IPS DF 4.7 (cell line): ENCODE data around the gene GRAMD1A.
A peak's percentile ranks its signal among the peaks of the same experiment; 100 is the strongest.

Experiments used
- DNase-seq: peaks from one replicate; pipeline ENCODE4 v3.0.0-alpha.2; 2013; ENCODE audit warnings: low spot score; ENCODE audit errors: extremely low read depth

GRAMD1A gene

GRCh38 chr19:35052599-35053190, 52.6 kb downstream of the GRAMD1A start:
- no peak for DNase-seq

- DNase-seq = no peak
Observed at GRCh38 chr19:35053667-35054293, 53.7 kb downstream of the GRAMD1A start.

- DNase-seq = no peak
Observed at GRCh38 chr19:35054626-35055025, 54.5 kb downstream of the GRAMD1A start.

DNA sequence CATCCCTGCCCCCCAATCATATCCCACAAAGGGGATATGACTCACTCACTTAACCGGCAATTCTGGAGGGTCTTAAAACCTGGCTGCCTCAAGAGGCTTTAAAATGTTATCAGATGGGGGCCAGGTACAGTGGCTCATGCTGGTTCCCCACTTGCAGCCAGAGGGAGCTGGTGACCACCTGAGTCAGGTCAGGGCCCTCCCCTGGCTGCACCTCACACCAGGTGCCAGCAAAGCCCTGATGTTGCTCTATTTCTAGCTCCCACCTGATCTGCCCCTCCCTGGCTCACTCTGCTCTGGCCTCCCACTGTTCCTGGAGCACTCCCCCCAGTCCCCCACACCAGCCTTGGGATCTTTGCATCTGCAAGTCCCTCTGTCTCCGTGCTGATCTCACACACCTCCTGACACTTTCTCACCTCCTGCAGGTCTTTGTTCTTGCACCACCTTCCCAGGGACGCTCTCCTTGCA, 55.6 kb downstream of the GRAMD1A start:
- DNase-seq = no peak

DNA sequence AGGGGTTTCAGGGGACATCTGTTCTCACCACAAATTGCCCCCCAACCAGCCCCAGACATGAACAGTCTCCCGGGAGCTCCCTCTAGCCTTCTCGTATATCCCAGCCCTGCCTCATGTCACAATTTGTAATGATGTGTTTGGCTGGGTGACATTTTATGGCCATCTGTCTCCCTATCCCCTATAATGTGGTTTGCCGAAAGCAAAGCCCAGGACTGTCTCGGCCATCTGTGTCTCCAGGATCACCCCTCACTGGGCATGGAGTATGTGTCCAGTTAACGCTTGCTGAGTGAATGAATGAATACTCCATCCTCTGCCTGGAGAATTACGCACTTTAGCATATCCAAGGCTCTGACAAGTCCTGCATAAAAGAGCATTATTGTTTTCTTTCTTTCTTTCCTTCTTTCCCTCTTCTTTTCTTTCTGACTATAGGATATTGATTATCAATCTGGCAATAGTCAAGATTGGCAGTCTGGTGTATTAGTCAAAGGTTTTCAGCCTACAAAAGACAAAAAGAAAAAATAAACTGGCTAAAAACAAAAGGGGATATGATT, 56.5 kb downstream of the GRAMD1A start:
- no peak for DNase-seq

DNA sequence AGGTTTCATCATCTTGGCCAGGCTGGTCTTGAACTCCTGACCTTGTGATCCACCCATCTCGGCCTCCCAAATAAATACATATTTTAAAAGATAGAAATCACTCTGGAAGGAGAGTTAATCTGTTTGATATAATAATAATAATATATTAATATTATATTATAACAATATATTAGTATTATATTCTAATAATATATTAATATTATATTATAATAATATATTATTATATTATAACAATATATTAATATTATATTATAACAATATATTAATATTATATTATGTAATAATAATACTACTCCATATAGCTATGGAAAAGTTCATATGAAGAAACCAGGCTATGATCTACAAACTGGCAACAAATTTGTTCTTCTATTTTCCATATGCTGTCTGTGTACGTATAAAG, 58.2 kb downstream of the GRAMD1A start:
- DNase-seq = no peak

GRCh38 chr19:35059006-35059798, 59.1 kb downstream of the GRAMD1A start:
- DNase-seq = no peak

DNA sequence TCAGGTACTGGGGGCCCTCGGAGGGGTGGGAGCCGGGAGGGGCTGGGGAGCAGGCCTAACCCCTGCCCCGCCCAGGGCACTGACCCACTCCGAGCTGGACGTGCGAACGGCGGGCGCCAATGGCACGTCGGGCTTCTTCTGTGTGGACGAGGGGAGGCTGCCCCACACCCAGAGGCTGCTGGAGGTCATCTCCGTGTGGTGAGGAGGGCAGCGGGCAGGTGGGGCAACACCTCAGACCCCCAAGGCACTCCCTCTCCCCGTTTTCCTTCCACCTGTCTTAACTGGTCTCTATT, 59.6 kb downstream of the GRAMD1A start:
- DNase-seq = no peak

DNA sequence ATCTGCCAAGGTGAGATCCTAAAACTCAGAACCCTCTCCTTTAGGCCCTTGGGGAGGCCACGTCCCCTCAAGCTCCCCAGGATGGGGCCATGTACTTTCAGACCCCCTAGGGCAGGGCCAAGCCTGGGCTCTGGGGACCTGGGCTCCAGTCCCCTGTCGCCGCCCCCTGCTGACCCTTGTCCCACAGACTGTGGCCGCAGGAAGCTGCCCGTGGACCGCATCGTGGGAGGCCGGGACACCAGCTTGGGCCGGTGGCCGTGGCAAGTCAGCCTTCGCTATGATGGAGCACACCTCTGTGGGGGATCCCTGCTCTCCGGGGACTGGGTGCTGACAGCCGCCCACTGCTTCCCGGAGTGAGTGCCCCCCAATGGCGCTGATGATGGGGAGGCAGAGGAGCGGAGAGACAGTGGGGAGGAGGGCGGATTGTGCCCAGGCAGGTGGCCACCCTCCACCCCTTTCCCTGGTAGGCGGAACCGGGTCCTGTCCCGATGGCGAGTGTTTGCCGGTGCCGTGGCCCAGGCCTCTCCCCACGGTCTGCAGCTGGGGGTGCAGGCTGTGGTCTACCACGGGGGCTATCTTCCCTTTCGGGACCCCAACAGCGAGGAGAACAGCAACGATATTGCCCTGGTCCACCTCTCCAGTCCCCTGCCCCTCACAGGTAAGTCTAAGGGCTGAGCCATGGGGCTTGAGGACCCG, 60.2 kb downstream of the GRAMD1A start:
- no peak for DNase-seq

- no peak for DNase-seq
Observed at GRCh38 chr19:35061583-35062373, 61.7 kb downstream of the GRAMD1A start.

DNA sequence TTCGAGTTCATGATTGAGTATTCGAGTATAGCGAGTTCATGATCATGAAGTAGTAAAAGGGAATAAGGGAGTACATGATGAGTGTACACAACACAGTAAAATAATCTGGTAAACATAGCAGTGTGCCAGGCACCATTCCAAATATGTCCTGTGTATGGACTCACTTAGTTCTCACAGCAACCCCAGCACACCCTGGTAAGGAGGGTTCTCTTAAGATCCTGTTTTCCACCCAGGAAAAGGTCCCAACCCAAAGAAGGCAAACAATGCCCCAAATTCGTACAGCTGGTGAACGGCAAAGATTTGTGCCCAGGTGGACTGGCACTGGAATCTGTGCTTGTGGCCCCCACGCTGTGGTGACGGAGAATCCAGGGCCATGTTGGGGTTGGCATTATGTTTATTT, 62.8 kb downstream of the GRAMD1A start:
- no peak for DNase-seq

- DNase-seq = no peak
Observed at GRCh38 chr19:35063940-35064818, 64.1 kb downstream of the GRAMD1A start.

GRCh38 chr19:35065574-35065973, 65.5 kb downstream of the GRAMD1A start:
- no peak for DNase-seq

DNA sequence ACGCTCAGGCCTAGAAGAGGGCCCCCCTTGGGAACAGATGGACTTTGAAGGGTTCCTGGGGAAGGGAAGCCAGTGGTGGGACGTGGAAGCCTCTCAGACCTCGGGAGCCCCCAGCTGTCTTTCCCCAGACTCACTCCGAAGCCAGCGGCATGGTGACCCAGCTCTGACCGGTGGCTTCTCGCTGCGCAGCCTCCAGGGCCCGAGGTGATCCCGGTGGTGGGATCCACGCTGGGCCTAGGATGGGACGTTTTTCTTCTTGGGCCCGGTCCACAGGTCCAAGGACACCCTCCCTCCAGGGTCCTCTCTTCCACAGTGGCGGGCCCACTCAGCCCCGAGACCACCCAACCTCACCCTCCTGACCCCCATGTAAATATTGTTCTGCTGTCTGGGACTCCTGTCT, 66.0 kb downstream of the GRAMD1A start:
- DNase-seq = no peak

DNA sequence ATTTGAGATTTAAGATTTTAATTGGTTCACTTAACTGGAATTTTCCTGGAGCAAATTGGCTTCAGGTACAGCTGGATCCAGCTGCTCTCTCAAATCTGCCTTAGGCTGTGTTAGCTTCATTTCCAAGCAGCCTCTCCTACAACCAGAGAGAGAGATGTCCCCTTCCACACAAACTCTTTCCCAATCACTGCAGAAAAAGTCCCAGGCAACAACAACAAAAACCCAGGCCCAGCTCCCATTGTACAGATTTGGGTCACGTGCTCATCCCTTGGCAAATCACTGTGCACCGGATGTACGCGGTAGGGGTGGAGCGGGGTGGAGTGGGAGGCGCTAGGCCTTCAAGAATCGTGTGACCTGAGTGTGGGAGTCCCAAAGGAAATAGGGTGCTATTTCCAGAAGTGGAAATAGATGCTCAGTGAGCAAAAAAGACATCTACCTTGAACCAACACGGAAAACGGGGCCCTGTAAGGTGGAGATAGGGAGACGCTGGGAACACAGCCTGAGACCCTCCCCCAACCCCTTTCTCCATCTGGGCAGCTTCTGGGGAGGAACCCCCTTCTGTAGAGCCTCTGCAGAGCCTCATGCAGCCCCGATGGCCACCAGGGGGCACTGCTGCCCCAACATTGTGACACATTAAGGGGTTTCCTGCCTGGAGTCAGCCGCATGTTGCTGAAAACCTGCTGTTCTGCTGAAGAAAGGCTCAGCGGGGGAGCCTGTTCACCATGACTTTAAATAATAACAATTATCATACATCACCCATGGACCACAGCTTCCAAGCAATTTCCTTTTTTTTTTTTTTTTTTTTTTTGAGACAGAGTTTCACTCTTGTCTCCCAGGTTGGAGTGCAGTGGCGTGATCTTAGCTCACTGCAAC, 66.8 kb downstream of the GRAMD1A start:
- DNase-seq = peak; percentile 92

DNA sequence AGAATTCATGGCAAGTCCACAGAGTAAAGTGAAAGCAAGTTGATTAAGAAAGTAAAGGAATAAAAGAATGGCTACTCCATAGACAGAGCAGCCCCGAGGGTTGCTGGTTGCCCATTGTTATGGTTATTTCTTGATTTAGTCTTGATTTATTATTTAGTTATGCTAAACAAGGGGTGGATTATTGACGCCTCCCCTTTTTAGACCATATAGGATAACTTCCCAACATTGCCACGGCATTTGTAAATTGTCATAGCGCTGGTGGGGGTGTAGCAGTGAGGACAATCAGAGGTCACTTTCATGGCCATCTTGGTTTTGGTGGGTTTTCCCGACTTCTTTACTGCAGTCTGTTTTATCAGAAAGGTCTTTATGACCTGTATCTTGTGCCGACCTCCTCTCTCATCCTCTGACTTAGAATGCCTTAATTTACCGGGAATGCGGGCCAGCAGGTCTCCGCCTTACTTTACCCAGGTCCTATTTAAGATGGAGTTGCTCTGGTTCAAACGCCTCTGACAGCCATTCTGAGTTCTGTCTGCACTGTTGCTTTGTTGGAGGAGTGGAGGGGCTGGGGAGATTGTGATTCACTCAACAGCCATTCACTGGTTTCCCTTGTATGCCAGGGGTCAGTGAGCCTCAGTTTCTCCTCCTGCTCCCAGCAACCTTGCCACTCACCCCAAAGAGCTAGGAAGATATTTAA, 69.0 kb downstream of the GRAMD1A start:
- DNase-seq = no peak

DNA sequence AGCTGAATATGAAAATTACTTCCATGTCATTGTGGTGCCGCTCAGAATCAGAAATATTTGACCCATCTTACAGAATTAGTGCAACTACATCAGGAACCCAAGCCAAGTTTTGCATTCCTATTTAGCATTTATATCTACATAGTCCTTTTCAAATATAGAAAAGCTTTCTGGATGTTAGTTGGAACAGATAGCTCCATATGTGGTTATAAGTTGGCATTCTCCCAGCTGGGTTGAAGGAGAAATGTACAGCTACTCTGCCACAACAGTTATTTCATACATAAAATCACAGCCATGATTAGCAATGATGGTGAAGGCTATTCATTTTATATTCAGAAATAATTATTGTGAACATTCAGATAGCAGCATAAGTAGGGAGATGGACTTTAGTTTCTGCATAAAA, 69.6 kb downstream of the GRAMD1A start:
- no peak for DNase-seq

GRCh38 chr19:35070471-35070870, 70.3 kb downstream of the GRAMD1A start:
- DNase-seq = no peak

DNA sequence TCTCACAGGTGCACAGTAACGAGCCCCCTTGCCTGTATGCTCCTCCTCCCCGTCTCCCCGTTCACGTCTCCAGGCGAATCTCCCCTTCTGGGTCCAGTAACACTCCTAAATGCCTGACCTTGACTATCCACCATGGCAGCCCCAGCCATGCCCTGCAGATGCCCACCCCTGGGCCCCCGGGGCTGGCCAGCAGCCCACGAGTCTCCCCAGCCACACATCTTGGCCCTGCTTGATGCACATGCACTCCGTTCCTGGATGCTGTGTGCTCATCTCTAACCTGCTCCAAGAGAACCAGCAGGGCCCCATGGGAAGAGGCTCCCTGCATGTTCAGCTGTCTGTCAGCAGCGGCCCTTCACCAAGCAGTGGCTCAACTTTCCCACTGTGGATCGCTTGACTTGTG, 73.4 kb downstream of the GRAMD1A start:
- no peak for DNase-seq
